HepG2 (cell line): Measurements from ENCODE around the gene NOL8. TPM values are rescaled to one million over a fixed set of nuclear protein-coding genes. Genes with fewer than 3 reads are reported as not detected.
A peak's percentile ranks its signal among the peaks of the same experiment; 100 is the strongest.

Experiments
- PRDM15 ChIP-seq: sonication (generic); formaldehyde crosslinking; IDR thresholded peaks from 2 replicates; pipeline ENCODE4 v1.4.0; 2020; ENCODE audit warnings: missing genetic modification reagents
- SRSF9 ChIP-seq: fragments of 200-400 bp; formaldehyde crosslinking; IDR thresholded peaks from 2 replicates; pipeline ENCODE4 v1.6.1; 2018; ENCODE audit warnings: borderline replicate concordance, mild to moderate bottlenecking, low read depth, low read length; ENCODE audit not compliant: insufficient read depth, poor library complexity, severe bottlenecking
- TIGD3 ChIP-seq: sonication (generic); formaldehyde crosslinking; IDR thresholded peaks from 2 replicates; pipeline ENCODE4 v1.5.1; 2020; ENCODE audit warnings: mild to moderate bottlenecking, missing genetic modification reagents, borderline replicate concordance
- ZNF136 ChIP-seq: sonication (generic); formaldehyde crosslinking; IDR thresholded peaks from 2 replicates; pipeline ENCODE4 v1.8.1; 2022; ENCODE audit warnings: low read depth, mild to moderate bottlenecking, moderate library complexity, missing genetic modification reagents
- ZNF253 ChIP-seq: sonication (generic); formaldehyde crosslinking; IDR thresholded peaks from 2 replicates; pipeline ENCODE4 v1.8.0; 2022; ENCODE audit warnings: mild to moderate bottlenecking, missing genetic modification reagents, borderline replicate concordance
- ZNF703 ChIP-seq: sonication (generic); formaldehyde crosslinking; IDR thresholded peaks from 2 replicates; pipeline ENCODE4 v1.5.1; 2020; ENCODE audit warnings: missing genetic modification reagents, mild to moderate bottlenecking, moderate library complexity, borderline replicate concordance
- ZNF777 ChIP-seq: sonication (generic); formaldehyde crosslinking; IDR thresholded peaks from 2 replicates; pipeline ENCODE4 v1.4.0; 2020; ENCODE audit warnings: missing genetic modification reagents
- polyA plus RNA-seq, 8 experiments: library from polyadenylated mRNA; depleted of rRNA in 3 of 8; stranded (reverse) in 7 of 8; unstranded in 1 of 8; fragments of >200 nt; fragmentation: Illumina TruSeq in 4 of 8; extraction: Trizol in 4 of 8; gene quantifications; 2 replicates each; pipeline versions ENCODE4 v1.2.1 to v1.2.3, GENCODE V29; 2011 to 2016; ENCODE audit warnings: low read depth in 4 of 8, missing spikeins in 1 of 8, mixed read lengths in 1 of 8; ENCODE audit not compliant: insufficient read depth in 1 of 8
- total RNA-seq, 5 experiments: library from RNA; depleted of rRNA; stranded (reverse); fragments of >200 nt; fragmentation: Illumina TruSeq; extraction: Trizol; gene quantifications; 2 replicates each; pipeline ENCODE4 v1.2.3, GENCODE V29; 2016; ENCODE audit warnings: low read depth in 1 of 5
- TF ChIP-seq, protein P1 (sequence below): sonication (generic); formaldehyde crosslinking; IDR thresholded peaks from 2 replicates; pipeline ENCODE4 v1.5.0; 2020; ENCODE audit warnings: mild to moderate bottlenecking, missing genetic modification reagents
- TF ChIP-seq, protein P2 (sequence below), 2 experiments: fragments of 450-650 bp in 1 of 2; sonication (generic) in 1 of 2; formaldehyde crosslinking in 1 of 2; IDR thresholded peaks; 2 replicates each; pipeline versions ENCODE4 v1.6.1 to v1.8.0; 2016 to 2022; ENCODE audit warnings: antibody characterized with exemption in 1 of 2, mild to moderate bottlenecking in 1 of 2, missing genetic modification reagents in 1 of 2

Gene NOL8
- total and polyA plus RNA-seq, 2 of the 13 experiments (the other 11 are each of a cell fraction or from before 2014, with no cell fraction given): 12.8 to 36.3 TPM

- TF ChIP-seq, protein P1, sequence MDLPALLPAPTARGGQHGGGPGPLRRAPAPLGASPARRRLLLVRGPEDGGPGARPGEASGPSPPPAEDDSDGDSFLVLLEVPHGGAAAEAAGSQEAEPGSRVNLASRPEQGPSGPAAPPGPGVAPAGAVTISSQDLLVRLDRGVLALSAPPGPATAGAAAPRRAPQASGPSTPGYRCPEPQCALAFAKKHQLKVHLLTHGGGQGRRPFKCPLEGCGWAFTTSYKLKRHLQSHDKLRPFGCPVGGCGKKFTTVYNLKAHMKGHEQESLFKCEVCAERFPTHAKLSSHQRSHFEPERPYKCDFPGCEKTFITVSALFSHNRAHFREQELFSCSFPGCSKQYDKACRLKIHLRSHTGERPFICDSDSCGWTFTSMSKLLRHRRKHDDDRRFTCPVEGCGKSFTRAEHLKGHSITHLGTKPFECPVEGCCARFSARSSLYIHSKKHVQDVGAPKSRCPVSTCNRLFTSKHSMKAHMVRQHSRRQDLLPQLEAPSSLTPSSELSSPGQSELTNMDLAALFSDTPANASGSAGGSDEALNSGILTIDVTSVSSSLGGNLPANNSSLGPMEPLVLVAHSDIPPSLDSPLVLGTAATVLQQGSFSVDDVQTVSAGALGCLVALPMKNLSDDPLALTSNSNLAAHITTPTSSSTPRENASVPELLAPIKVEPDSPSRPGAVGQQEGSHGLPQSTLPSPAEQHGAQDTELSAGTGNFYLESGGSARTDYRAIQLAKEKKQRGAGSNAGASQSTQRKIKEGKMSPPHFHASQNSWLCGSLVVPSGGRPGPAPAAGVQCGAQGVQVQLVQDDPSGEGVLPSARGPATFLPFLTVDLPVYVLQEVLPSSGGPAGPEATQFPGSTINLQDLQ: 0 out of 2 replicates have a peak, but pooled peaks have one; percentile 51
- TF ChIP-seq, protein P2, sequence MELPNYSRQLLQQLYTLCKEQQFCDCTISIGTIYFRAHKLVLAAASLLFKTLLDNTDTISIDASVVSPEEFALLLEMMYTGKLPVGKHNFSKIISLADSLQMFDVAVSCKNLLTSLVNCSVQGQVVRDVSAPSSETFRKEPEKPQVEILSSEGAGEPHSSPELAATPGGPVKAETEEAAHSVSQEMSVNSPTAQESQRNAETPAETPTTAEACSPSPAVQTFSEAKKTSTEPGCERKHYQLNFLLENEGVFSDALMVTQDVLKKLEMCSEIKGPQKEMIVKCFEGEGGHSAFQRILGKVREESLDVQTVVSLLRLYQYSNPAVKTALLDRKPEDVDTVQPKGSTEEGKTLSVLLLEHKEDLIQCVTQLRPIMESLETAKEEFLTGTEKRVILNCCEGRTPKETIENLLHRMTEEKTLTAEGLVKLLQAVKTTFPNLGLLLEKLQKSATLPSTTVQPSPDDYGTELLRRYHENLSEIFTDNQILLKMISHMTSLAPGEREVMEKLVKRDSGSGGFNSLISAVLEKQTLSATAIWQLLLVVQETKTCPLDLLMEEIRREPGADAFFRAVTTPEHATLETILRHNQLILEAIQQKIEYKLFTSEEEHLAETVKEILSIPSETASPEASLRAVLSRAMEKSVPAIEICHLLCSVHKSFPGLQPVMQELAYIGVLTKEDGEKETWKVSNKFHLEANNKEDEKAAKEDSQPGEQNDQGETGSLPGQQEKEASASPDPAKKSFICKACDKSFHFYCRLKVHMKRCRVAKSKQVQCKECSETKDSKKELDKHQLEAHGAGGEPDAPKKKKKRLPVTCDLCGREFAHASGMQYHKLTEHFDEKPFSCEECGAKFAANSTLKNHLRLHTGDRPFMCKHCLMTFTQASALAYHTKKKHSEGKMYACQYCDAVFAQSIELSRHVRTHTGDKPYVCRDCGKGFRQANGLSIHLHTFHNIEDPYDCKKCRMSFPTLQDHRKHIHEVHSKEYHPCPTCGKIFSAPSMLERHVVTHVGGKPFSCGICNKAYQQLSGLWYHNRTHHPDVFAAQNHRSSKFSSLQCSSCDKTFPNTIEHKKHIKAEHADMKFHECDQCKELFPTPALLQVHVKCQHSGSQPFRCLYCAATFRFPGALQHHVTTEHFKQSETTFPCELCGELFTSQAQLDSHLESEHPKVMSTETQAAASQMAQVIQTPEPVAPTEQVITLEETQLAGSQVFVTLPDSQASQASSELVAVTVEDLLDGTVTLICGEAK (IDR thresholded peaks at IDR 0.05): peak; percentile 90
- TF ChIP-seq, protein P2 (CRISPR knock-in tag; IDR thresholded peaks at IDR 0.05): peak; percentile 47; the same call in 1 of the 2 replicates
- TF ChIP-seq PRDM15 (CRISPR knock-in tag): no peak
- TF ChIP-seq TIGD3: 0 out of 2 replicates have a peak, but pooled peaks have one; percentile 61
- TF ChIP-seq ZNF136 (CRISPR knock-in tag): peak; percentile 39
- TF ChIP-seq ZNF777 (CRISPR knock-in tag): peak; percentile 47; the same call in 1 of the 2 replicates
- TF ChIP-seq ZNF253: peak; percentile 56; the same call in 1 of the 2 replicates
- no peak for TF ChIP-seq SRSF9
- TF ChIP-seq ZNF703 (CRISPR knock-in tag): peak; percentile 61
Measured at GRCh38 chr9:92325269-92325990, at the start of gene NOL8, which contains the start of gene CENPP (continued).
